Right atrium auricular region (tissue), 2 donors: ENCODE data around the gene MAP1LC3B2. TPM values are rescaled to one million over a fixed set of nuclear protein-coding genes. Genes with fewer than 3 reads are reported as not detected.

ENCODE experiments used
- DNase-seq: peaks from one replicate; pipeline ENCODE4 v3.0.0-alpha.2; 2019; ENCODE audit warnings: low spot score
- H3K27ac ChIP-seq, 2 donors: fragments of 200-600 bp; sonication (generic); 1 replicate in 1 of 2; 2 replicates in 1 of 2; pipeline ENCODE4 v1.5.1; 2016 to 2019
- H3K27me3 ChIP-seq, 2 donors: fragments of 200-600 bp; sonication (generic); one replicate each; pipeline versions ENCODE4 v1.5.1 to v1.6.0; 2017 to 2019
- H3K36me3 ChIP-seq: fragments of 200-600 bp; sonication (generic); one replicate; pipeline ENCODE4 v1.5.1; 2016
- H3K4me1 ChIP-seq, 2 donors: fragments of 200-600 bp; sonication (generic); one replicate each; pipeline versions ENCODE4 v1.5.1 to v1.6.0; 2017 to 2019
- H3K4me3 ChIP-seq, 2 donors: fragments of 200-600 bp; sonication (generic); 1 replicate in 1 of 2; 2 replicates in 1 of 2; pipeline ENCODE4 v1.5.1; 2017 to 2019; ENCODE audit warnings: mild to moderate bottlenecking in 1 of 2, moderate library complexity in 1 of 2
- H3K9me3 ChIP-seq, 2 donors: fragments of 200-600 bp; sonication (generic); one replicate each; pipeline ENCODE4 v1.5.1; 2019
- total RNA-seq, 2 donors: library from RNA; depleted of rRNA; stranded (reverse); fragments of >200 nt; gene quantifications; one replicate each; pipeline ENCODE4 v1.1.0, GENCODE V29; 2016
- TF ChIP-seq, protein P1 (sequence below), 2 donors: fragments of 200-600 bp; sonication (generic); IDR thresholded peaks; one replicate each; pipeline ENCODE4 v1.5.1; 2019; ENCODE audit warnings: antibody characterized with exemption in 2 of 2

MAP1LC3B2 gene
- total RNA-seq, 2 donors from 2014 or later = 1.0 to 1.4 TPM

GRCh38 chr12:116577154-116577561 is 18.0 kb downstream of the MAP1LC3B2 start:
- H3K36me3 ChIP-seq = no peaks in the 10 kb centered on the region
- TF ChIP-seq, protein P1, sequence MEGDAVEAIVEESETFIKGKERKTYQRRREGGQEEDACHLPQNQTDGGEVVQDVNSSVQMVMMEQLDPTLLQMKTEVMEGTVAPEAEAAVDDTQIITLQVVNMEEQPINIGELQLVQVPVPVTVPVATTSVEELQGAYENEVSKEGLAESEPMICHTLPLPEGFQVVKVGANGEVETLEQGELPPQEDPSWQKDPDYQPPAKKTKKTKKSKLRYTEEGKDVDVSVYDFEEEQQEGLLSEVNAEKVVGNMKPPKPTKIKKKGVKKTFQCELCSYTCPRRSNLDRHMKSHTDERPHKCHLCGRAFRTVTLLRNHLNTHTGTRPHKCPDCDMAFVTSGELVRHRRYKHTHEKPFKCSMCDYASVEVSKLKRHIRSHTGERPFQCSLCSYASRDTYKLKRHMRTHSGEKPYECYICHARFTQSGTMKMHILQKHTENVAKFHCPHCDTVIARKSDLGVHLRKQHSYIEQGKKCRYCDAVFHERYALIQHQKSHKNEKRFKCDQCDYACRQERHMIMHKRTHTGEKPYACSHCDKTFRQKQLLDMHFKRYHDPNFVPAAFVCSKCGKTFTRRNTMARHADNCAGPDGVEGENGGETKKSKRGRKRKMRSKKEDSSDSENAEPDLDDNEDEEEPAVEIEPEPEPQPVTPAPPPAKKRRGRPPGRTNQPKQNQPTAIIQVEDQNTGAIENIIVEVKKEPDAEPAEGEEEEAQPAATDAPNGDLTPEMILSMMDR (IDR thresholded peaks at IDR 0.05) = no peak
- no peak for DNase-seq

DNA sequence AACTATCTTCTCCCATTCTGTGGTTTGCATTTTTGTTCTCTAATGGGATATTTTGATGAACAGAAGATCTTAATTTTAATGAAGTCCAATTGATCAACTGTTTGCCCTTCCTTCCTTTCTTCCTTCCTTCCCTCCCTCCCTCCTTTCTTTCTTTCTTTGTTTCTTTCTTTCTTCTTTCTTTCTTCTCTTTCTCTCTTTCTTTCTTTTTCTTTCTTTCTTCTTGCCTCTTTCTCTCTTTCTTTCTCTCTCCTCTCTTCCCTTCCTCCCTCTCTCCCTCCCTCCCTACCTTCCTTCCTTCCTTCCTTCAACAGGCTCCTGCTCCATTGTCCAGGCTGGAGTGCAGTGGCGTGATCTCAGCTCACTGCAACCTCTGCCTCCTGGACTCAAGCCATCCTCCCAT is 18.9 kb downstream of the MAP1LC3B2 start:
- H3K27me3 ChIP-seq = no peaks in the 10 kb centered on the region
- H3K27ac ChIP-seq = no peak overlapping the region
- no peak for DNase-seq
- no peaks in the 10 kb centered on the region for H3K9me3 ChIP-seq
- H3K4me1 ChIP-seq = peaks cover 0 to 10% of the 10 kb centered on the region in 2 donors
- no peak overlapping the region for H3K4me3 ChIP-seq
- H3K36me3 ChIP-seq = no peaks in the 10 kb centered on the region
- TF ChIP-seq, protein P1 (IDR thresholded peaks at IDR 0.05) = no peak

More at GRCh38 chr12:116577154-116577561, 18.0 kb downstream of the MAP1LC3B2 start:
- H3K9me3 ChIP-seq = no peaks in the 10 kb centered on the region
- H3K4me1 ChIP-seq = peaks cover 0 to 2% of the 10 kb centered on the region in 2 donors
- H3K27me3 ChIP-seq = no peaks in the 10 kb centered on the region
- H3K27ac ChIP-seq = no peak overlapping the region
- H3K4me3 ChIP-seq = no peak overlapping the region

GRCh38 chr12:116582610-116583009 is 23.4 kb downstream of the MAP1LC3B2 start:
- H3K27me3 ChIP-seq = no peaks in the 10 kb centered on the region
- H3K27ac ChIP-seq = no peak overlapping the region
- DNase-seq = no peak
- no peak overlapping the region for H3K4me3 ChIP-seq
- H3K36me3 ChIP-seq = no peaks in the 10 kb centered on the region
- H3K4me1 ChIP-seq = peaks cover 0 to 10% of the 10 kb centered on the region in 2 donors
- TF ChIP-seq, protein P1 (IDR thresholded peaks at IDR 0.05) = no peak
- H3K9me3 ChIP-seq = peaks cover 0 to 11% of the 10 kb centered on the region in 2 donors

GRCh38 chr12:116583129-116583694 is 24.0 kb downstream of the MAP1LC3B2 start:
- no peaks in the 10 kb centered on the region for H3K27me3 ChIP-seq
- H3K4me3 ChIP-seq = no peak overlapping the region
- H3K9me3 ChIP-seq = peaks cover 0 to 11% of the 10 kb centered on the region in 2 donors
- DNase-seq = no peak
- peaks cover 0 to 10% of the 10 kb centered on the region in 2 donors for H3K4me1 ChIP-seq
- TF ChIP-seq, protein P1 (IDR thresholded peaks at IDR 0.05) = no peak
- H3K27ac ChIP-seq = no peak overlapping the region
- no peaks in the 10 kb centered on the region for H3K36me3 ChIP-seq

DNA sequence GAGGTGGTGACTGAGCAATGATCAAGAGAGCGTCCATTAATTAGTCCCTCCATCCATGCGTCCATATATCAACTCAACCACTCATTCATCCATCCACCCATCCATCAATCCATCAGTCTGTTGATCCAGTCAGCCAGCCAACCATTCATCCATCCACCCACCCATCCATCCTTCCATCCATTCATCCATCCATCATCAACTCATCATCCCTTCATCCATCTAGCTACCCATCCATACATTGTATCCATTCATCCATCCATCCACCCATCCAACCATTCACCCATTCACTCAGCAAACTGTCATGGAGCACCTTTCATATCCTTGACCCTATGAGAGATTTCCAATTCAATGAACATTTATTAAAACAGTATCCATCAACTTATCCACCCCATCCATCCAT is 28.1 kb downstream of the MAP1LC3B2 start:
- Histone ChIP-seq H3K27me3 (no peaks in the 10 kb centered on the region), H3K36me3 (no peaks in the 10 kb centered on the region), H3K9me3 (peaks cover 0 to 11% of the 10 kb centered on the region in 2 donors), H3K27ac (no peak overlapping the region), H3K4me1 (peaks cover 0 to 13% of the 10 kb centered on the region in 2 donors), H3K4me3 (no peak overlapping the region)
- TF ChIP-seq, protein P1 (IDR thresholded peaks at IDR 0.05) = no peak
- no peak for DNase-seq
